ENCODE results near the gene UBE3B.

DNA sequence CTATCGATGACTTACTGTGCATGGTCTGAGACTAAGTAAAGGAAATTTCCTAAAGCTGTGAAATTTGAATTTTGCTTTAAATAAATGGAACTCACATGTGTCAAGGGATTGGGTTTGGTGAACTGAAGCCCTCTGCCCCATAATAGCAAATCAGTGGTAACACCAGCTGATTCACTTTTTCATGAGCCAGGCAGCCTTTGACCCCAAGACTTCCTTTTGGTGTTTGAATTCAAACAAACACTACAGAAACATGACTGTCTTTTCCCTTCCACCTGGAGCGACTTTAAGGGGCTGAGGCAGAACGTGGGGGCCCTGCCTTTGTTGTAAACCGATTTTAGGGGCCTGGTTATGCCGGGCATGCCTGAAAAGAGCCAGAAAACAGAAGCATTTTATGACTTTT is 29.2 kb upstream of the UBE3B start:
- TF ChIP-seq, protein P1, sequence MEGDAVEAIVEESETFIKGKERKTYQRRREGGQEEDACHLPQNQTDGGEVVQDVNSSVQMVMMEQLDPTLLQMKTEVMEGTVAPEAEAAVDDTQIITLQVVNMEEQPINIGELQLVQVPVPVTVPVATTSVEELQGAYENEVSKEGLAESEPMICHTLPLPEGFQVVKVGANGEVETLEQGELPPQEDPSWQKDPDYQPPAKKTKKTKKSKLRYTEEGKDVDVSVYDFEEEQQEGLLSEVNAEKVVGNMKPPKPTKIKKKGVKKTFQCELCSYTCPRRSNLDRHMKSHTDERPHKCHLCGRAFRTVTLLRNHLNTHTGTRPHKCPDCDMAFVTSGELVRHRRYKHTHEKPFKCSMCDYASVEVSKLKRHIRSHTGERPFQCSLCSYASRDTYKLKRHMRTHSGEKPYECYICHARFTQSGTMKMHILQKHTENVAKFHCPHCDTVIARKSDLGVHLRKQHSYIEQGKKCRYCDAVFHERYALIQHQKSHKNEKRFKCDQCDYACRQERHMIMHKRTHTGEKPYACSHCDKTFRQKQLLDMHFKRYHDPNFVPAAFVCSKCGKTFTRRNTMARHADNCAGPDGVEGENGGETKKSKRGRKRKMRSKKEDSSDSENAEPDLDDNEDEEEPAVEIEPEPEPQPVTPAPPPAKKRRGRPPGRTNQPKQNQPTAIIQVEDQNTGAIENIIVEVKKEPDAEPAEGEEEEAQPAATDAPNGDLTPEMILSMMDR (IDR thresholded peaks at IDR 0.05): no peak
- no peak for TF ChIP-seq POLR2A (IDR thresholded peaks at IDR 0.05; ENCODE audit: low read depth)
- TF ChIP-seq POLR2AphosphoS5 (IDR thresholded peaks at IDR 0.05): no peak
